Measurements from ENCODE around the gene MKRN3. TPM values are rescaled to one million over a fixed set of nuclear protein-coding genes. Genes with fewer than 3 reads are reported as not detected.

Gene MKRN3
- total and polyA plus RNA-seq, 2 of the 4 experiments (the other 2 are of a cell fraction): under 0.01 to 0.17 TPM

- Histone ChIP-seq H2BK5ac (ENCODE audit: low read depth, low read length, poor library complexity, severe bottlenecking) (no peak overlapping the region), H3K27ac (ENCODE audit: insufficient read depth, low read length) (no peak overlapping the region), H3K9ac (ENCODE audit: low read depth, low read length) (no peak overlapping the region), H3K4ac (ENCODE audit: low read depth, low read length) (no peak overlapping the region), H4K8ac (ENCODE audit: low read depth in 2 of 2, low read length in 2 of 2) (no peak overlapping the region), H3K14ac (replicated peaks; ENCODE audit: low read depth, low read length) (no peak overlapping the region), H3K56ac (ENCODE audit: extremely low read depth, insufficient read depth, low read length) (no peak overlapping the region), H3K23ac (ENCODE audit: low read depth, low read length) (no peak overlapping the region), H2BK20ac (ENCODE audit: low read depth, low read length) (no peak overlapping the region), H4K91ac (ENCODE audit: insufficient read depth, low read depth, low read length) (no peak overlapping the region), H4K5ac (ENCODE audit: low read depth, low read length) (no peak overlapping the region), H2BK15ac (ENCODE audit: low read depth, low read length) (no peak overlapping the region), H4K20me1 (ENCODE audit: insufficient read depth, low read length) (no peaks in the 10 kb centered on the region), H3K36me3 (ENCODE audit: control insufficient read depth, insufficient read depth, low read length) (no peaks in the 10 kb centered on the region), H3K9me1 (ENCODE audit: insufficient read depth, low read length) (no peaks in the 10 kb centered on the region), H3K27me3 (ENCODE audit: control insufficient read depth, insufficient read depth, low read length) (no peaks in the 10 kb centered on the region), H3K9me3 (ENCODE audit: control insufficient read depth, insufficient read depth, low read length) (peaks cover 5% of the 10 kb centered on the region), H2AFZ (replicated peaks; ENCODE audit: low read length, poor library complexity) (no peak overlapping the region), H2AK9ac (replicated peaks; ENCODE audit: low read depth, low read length, poor library complexity) (no peak overlapping the region), H3K79me1 (ENCODE audit: low read depth in 1 of 2, low read length in 2 of 2) (no peaks in the 10 kb centered on the region), H3K4me1 (ENCODE audit: control insufficient read depth, insufficient read depth, low read length) (no peaks in the 10 kb centered on the region), H2AK5ac (ENCODE audit: low read depth, low read length) (no peak overlapping the region), H3K4me3 (ENCODE audit: insufficient read depth, low read depth, low read length) (no peak overlapping the region), H2BK120ac (ENCODE audit: low read depth, low read length) (no peak overlapping the region), H3K4me2 (ENCODE audit: low read depth, low read length) (no peak overlapping the region), H3K18ac (ENCODE audit: low read depth, low read length) (no peak overlapping the region)
- TF ChIP-seq FOS (IDR thresholded peaks at IDR 0.05; ENCODE audit: low read depth, low read length): no peak
- TF ChIP-seq ELK1 (IDR thresholded peaks at IDR 0.05; ENCODE audit: borderline replicate concordance, low read depth, low read length): no peak
- no peak for TF ChIP-seq SMC3 (IDR thresholded peaks at IDR 0.05; ENCODE audit: low read depth, low read length)
- no peak for TF ChIP-seq CEBPB (IDR thresholded peaks at IDR 0.05; ENCODE audit: low read depth, low read length)
- TF ChIP-seq, protein P1, sequence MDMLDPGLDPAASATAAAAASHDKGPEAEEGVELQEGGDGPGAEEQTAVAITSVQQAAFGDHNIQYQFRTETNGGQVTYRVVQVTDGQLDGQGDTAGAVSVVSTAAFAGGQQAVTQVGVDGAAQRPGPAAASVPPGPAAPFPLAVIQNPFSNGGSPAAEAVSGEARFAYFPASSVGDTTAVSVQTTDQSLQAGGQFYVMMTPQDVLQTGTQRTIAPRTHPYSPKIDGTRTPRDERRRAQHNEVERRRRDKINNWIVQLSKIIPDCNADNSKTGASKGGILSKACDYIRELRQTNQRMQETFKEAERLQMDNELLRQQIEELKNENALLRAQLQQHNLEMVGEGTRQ (IDR thresholded peaks at IDR 0.05; ENCODE audit: low read depth, low read length): no peak
- TF ChIP-seq RFX5 (IDR thresholded peaks at IDR 0.05; ENCODE audit: low read depth, low read length): no peak
- TF ChIP-seq NFE2L2 (IDR thresholded peaks at IDR 0.05; ENCODE audit: low read depth, low read length): no peak
- no peak for TF ChIP-seq CHD1 (IDR thresholded peaks at IDR 0.05; ENCODE audit: low read depth, low read length)
- no peak for TF ChIP-seq RCOR1 (IDR thresholded peaks at IDR 0.05; ENCODE audit: insufficient replicate concordance, low read length)
- TF ChIP-seq MXI1 (IDR thresholded peaks at IDR 0.05; ENCODE audit: borderline replicate concordance, low read depth, low read length): no peak
- TF ChIP-seq MAFK (IDR thresholded peaks at IDR 0.05; ENCODE audit: low read depth, low read length): no peak
- no peak for DNase-seq
- BruUV-seq (replicated peaks): no TSS peak
- POLR2A ChIA-PET (ENCODE audit: unreplicated experiment): no interaction called here
- in situ Hi-C loops (cut with MboI; ENCODE audit: low sequenced_read_pairs): no loop called here
- CTCF ChIA-PET: no interaction called here
- intact Hi-C loops (cut with micrococcal nuclease): no loop called here
- ATAC-seq (ENCODE audit: low read depth): no peak
- dilution Hi-C loops (cut with HindIII; ENCODE audit: low sequenced_read_pairs, unreplicated experiment): no loop called here
These were observed 19.3 kb upstream of the MKRN3 start for GRCh38 chr15:23546158-23546557.
